PC-9 (cell line): ENCODE data around the gene TMEM116.

ENCODE experiments used
- CTCF ChIP-seq: fragments of 200-600 bp; sonication (generic); conservative IDR thresholded peaks from 2 replicates; pipeline ENCODE4 v1.6.1; 2017; ENCODE audit warnings: mixed run types, antibody characterized with exemption, mild to moderate bottlenecking, moderate library complexity
- EZH2 ChIP-seq: fragments of 200-600 bp; sonication (generic); IDR thresholded peaks from 2 replicates; pipeline ENCODE4 v1.8.0; 2017; ENCODE audit warnings: antibody characterized with exemption, low read depth

- TF ChIP-seq CTCF, result no peak
- no peak for TF ChIP-seq EZH2
Observed at GRCh38 chr12:112000820-112001219, 12.1 kb downstream of the TMEM116 start.
